ENCODE data around the gene CYCS. TPM values are rescaled to one million over a fixed set of nuclear protein-coding genes. Genes with fewer than 3 reads are reported as not detected.

CYCS gene
- total and polyA plus RNA-seq, 2 of the 8 experiments (the other 6 are each of a cell fraction or from before 2014, with no cell fraction given), result 48.6 to 229 TPM

DNA sequence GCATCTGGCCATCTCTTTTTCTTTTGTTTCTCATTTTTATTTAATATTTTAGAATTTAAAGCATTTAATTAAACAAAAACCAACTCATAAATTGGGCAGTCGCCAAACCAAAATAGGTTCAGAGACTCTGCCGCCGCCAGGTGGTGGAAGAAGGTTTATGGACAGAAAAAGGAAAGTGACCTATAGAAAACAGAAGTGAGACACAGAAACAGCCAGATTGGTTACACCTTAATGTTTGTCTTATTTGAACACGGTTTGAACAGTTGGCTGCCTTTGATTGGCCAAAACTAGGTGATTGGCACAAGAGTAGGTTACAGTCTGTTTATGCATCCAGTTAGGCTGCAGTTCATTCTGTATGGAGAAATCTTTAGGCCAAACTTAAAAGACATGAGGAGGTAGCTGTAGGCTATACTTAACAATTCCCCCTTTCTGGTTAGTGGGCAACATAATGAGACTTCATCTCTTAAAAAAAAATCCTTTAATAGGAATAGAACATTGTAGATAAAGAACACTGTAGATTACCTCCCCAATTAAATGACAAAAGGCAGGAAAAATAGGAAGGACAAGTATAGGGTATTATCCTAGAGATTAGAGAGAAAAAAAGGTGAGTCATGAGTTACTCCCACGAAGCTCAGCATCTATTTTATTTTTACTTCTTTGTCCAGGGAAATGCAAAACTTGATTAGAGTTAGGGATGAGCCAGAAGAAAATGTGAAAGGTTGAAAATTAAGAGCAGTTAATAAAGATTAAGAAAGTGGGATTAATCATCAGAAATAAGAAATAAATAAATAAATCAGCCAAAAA is 23.9 kb upstream of the CYCS start (continued):
- TF ChIP-seq, protein P1, sequence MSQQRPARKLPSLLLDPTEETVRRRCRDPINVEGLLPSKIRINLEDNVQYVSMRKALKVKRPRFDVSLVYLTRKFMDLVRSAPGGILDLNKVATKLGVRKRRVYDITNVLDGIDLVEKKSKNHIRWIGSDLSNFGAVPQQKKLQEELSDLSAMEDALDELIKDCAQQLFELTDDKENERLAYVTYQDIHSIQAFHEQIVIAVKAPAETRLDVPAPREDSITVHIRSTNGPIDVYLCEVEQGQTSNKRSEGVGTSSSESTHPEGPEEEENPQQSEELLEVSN (IDR thresholded peaks at IDR 0.05), result no peak
- peak in 1 of 2 experiments; percentile 27; a peak in 2 of 4 replicates for TF ChIP-seq RAD21 (IDR thresholded peaks at IDR 0.05 in 1 of 2, conservative IDR thresholded peaks at IDR 0.05 in 1 of 2; ENCODE audit: low read depth in 2 of 2, low read length in 2 of 2)
